CD4-positive, alpha-beta T cell treated with Interferon gamma for 1 hour (primary cell): ENCODE measurements around the gene MAOA.
A peak's percentile ranks its signal among the peaks of the same experiment; 100 is the strongest.
"Not testable (repeated sequence)": the region's sequence is repeated elsewhere in the genome, so short reads cannot be mapped to it uniquely, and the experiment has no call there.

Experiments
- DNase-seq: peaks from one replicate; pipeline ENCODE4 v3.0.0-alpha.2; 2020

Gene MAOA

DNA sequence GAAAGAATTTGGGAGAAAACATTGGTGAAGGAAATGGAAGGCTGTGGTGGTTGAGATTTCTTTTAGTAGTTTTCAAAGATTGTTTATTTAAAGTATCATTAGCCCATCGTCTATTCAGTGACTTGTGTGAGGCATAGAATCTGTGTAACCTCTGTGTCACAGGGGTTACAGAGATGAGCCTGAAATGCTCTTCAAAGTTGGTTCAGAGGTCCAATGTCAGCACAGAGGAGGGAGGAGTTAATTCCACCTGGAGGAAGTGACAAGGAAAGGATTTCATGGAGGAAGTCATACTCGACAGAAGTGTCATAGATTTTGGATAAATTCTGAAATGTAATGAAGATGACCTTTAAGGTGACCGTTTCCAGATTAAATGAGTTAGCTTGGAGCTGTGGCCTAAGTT lies 8.2 kb downstream of the MAOA start:
- DNase-seq, result no peak

DNA sequence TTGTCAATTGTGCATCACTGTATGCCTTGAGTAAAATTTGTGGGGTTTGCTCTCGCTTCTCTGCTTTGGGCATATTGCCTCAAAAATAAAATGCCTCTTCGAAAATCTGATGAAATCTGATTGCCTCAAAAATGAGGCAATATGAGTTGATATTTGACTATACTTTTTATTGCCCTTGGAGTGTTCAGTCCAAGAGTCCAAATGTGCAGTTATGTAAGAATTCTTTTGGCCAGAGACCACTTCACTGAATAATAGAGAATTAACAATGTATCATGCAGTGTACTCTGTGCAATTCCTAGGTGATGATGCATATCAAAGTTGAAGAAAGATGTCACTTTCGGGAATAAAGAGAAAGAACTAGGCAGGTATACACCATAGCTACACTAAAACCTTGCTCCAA lies 8.6 kb downstream of the MAOA start:
- no peak for DNase-seq

DNA sequence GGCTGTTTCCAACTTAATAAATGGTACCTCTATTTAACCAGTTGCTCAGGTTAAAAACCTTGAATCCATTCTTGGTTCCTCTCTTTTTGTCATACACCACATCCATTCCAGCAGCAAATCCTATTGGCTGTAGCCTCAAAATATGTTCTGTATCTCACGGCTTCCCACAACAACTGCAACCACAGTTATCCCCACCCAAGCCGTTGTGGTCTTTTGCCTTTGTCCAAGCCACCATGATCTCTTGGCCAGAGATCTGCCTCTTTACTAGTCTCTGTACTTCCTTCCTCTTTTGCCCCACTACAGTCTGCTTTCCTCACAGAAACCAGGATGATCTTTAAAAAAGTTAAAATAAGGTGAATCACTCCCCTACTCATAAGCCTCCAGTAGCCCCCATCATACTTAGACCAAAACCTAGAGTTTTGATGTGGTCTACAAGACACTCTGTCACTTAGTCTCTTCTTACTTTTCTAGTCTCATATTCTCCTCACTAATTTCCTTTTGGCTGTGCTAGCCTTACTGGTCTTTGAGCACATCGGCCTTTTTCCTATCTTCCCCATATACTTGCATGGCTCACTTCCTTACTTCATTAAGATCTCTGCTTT lies 10.3 kb downstream of the MAOA start:
- no peak for DNase-seq

GRCh38 chrX:43675965-43676628 lies 20.0 kb downstream of the MAOA start:
- DNase-seq, result not testable (repeated sequence)

DNA sequence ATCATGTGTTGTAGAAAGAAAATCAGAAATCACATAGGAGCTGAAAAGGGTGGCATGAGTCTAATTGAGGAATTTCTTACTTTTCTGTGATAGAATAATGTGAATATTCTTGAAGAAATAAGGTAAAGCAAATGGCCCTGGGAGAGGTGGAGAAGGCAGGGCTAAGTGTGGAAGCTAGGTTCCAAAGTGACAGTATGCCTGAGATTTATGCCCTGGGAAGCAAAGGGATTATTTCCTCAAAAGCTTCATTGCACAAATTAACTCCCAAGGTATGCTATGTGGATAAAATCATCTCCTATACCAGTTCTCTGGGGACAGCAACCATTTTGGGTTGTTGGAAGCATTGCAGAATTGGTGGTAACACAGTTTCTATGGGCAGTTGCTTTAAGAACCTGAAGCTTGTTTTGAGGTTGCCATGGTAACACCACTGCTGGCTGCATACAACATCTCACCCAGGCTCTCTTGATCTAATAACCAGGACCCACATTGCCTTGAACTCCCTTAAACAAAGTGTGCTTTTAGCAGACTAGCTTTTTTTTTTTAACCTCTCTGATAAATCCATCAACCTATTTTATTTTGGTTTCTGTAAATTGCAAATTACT lies 21.0 kb downstream of the MAOA start:
- peak; percentile 6 for DNase-seq

GRCh38 chrX:43677993-43678392 lies 21.9 kb downstream of the MAOA start:
- no peak for DNase-seq

- DNase-seq, result no peak
These were observed 23.0 kb downstream of the MAOA start for GRCh38 chrX:43679058-43679457.

DNA sequence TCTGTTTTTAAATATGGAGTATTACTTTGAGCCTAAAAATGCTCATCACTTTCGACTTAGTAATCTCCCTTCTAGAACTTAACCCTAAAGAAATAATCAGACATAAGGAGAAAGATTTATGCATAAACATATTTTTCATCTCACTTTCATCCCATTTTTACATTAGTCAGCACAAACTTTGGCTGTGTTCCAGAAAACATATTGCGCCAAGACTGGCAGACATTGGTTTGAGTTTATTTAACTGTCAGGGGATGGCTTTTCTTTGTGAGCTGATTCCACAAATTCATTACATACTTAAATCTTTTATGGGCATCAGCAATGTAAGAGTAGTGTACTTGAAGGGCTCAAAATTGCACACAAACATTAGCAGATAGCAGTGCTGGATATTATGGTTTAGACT lies 23.7 kb downstream of the MAOA start:
- DNase-seq, result no peak

DNA sequence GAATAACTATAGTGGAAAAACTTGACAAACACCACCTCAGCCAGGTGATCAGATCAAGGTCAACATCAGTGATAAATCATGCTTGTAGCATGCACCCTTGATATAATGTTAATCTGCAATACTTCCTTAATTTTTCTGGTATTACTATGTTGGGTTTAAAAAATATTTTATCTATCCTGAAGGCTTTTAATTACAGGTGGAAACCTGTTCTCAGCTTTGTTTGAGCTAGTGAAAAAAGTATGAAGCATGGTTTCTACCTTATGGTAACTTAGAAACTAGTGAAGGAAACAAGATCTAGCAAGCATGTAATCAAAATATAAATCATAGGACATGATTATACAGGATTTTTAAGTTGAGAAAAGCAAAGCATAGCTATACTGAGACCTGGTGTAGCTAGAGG lies 26.6 kb downstream of the MAOA start:
- DNase-seq, result no peak

- no peak for DNase-seq
These were observed 29.1 kb downstream of the MAOA start for GRCh38 chrX:43685221-43685620.

DNA sequence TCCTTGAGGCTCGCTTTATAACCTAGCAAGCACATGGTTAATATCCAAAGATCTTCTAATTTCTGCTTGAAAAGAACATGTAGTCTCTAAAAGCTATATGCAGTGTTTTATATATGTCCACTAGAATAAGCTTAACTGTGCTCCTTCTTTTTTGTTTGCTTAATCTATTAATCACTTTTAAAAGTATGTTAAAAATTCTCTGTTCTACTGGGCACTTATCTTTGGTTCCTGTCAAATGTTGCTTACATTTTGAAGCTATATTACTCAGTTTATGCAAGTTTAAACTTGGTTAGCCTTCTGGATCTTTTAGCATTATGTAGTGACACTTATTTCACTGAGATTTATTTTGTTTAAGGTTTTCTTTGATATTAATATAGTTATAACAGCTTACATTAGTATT lies 32.5 kb downstream of the MAOA start:
- DNase-seq, result no peak

- DNase-seq, result no peak
These were observed 37.7 kb downstream of the MAOA start for GRCh38 chrX:43693602-43694406.

DNA sequence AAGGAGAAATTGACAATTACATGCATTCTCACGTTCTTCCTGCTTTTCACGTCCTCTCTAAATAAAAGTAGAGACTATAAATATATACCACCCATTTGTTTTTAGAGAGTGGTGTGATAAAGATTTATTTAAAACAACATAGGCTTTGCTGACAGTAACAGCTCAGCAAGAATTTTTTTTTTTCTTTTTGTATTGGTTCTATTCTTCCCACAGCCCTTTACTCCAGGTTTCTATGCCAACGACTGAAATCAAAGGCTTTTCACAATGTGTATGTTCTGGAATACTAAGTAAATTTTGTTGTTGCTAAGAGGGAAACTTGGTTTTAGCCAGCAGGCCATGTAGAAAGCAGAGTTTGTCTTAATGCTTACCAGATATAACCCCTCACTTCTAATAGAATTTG lies 43.4 kb downstream of the MAOA start:
- no peak for DNase-seq

DNA sequence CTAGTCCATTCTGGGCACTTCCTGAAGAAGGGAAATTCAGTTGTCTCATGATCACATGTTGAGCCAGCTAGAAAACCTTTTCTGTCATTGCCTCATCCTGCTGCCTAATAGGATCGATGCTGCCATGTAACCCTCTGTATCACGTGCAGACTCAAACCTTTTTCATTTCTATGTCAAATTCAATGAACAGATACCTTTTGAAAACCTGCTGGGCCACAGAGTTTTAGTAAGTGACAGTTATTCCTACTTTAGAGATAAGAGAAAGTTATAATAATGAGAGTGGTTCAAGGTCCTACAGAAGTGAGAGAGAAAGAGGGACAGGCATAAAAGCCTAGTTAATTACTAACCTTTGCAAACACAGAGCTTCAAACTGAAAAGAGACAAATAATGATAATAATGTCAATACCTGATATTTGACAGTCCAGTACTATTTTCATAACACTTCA lies 46.0 kb downstream of the MAOA start:
- no peak for DNase-seq

- DNase-seq, result no peak
These were observed 46.6 kb downstream of the MAOA start for GRCh38 chrX:43702660-43703059.

GRCh38 chrX:43703211-43703791 lies 47.2 kb downstream of the MAOA start:
- no peak for DNase-seq

DNA sequence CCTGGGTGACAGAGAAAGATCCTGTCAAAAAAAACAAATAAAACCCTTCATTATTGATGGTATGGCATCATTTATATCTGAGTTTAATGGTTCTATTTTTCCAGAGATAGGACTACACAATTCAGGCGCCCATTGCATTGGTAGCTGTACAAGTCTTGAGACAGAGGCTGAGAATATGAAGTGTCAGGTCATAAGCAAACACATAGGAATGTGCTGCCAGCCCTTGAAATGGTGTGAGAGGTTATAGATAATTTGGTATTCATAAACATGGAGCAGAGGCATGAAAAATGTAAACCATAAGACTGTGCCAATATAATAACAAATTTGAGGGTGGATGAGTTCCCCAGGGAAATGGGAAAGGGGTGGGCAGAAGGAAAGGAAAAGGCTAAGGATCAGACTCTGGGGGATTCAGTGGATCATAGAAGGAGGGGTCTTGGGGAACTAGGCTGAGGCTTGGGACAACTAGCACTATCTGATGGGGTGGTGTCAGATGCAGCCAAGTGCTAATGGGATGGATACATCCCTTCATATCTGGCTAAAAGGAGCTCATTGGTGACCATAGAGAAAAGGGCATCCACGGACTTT lies 50.8 kb downstream of the MAOA start:
- DNase-seq, result no peak

GRCh38 chrX:43707812-43708548 lies 51.9 kb downstream of the MAOA start:
- no peak for DNase-seq

GRCh38 chrX:43716144-43716543 lies 60.0 kb downstream of the MAOA start:
- no peak for DNase-seq

DNA sequence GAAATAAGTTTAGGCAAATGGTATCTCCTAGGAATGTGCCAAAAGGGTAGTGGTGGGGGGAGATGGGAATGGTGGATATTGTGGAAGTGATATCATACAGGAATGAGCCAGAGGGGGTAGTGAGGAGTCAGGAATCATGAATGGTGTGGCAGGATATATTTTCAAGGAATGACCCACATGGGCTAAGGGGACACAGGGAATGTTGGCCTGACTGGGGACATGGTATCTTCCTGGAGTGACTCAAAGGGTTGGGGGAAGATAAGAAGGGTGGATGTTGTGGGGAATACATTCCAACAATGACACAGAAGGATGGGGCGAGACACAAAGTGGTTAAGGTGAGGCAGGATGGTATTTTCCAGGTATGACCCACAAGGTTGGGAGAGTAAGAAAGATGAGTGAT lies 60.6 kb downstream of the MAOA start:
- DNase-seq, result no peak

- DNase-seq, result no peak
These were observed 61.1 kb downstream of the MAOA start for GRCh38 chrX:43717161-43717560.

GRCh38 chrX:43718081-43718480 lies 62.0 kb downstream of the MAOA start:
- DNase-seq, result no peak
